Pancreas (tissue), 10 donors: ENCODE results near the gene CDC14A. TPM values are rescaled to one million over a fixed set of nuclear protein-coding genes. Genes with fewer than 3 reads are reported as not detected.
A peak's percentile ranks its signal among the peaks of the same experiment; 100 is the strongest.
"Not testable (repeated sequence)": the region's sequence is repeated elsewhere in the genome, so short reads cannot be mapped to it uniquely, and the experiment has no call there.

ENCODE experiments used
- ATAC-seq, 4 donors: fragments of 200-7000 bp; cut with Tn5 transposase; one replicate each; pipeline versions ENCODE4 v1.8.0 to v1.9.1; 2020; ENCODE audit warnings: mild to moderate bottlenecking in 4 of 4, moderate library complexity in 4 of 4
- DNase-seq, 6 donors: peaks; one replicate each; pipeline ENCODE4 v3.0.0-alpha.2; 2020
- FAIRE-seq: peaks from 2 replicates; lab custom pipeline; 2012; peaks lifted over from hg19 to GRCh38; lab: Jason Lieb, UNC
- H3K27ac ChIP-seq, 4 donors: fragments of 200-600 bp; sonication (generic); 1 replicate in 3 of 4; 2 replicates in 1 of 4; pipeline versions ENCODE4 v1.5.0 to v1.8.0; 2020
- H3K27me3 ChIP-seq, 4 donors: fragments of 200-600 bp; one replicate each; pipeline ENCODE4 v1.8.0; 2021
- H3K36me3 ChIP-seq, 3 donors: fragments of 200-600 bp; sonication (generic) in 1 of 3; one replicate each; pipeline versions ENCODE4 v1.5.0 to v1.8.0; 2020 to 2021
- H3K4me1 ChIP-seq, 3 donors: fragments of 200-600 bp; one replicate each; pipeline ENCODE4 v1.8.0; 2021
- H3K4me3 ChIP-seq, 4 donors: fragments of 200-600 bp; sonication (generic) in 2 of 4; one replicate each; pipeline versions ENCODE4 v1.5.0 to v1.8.0; 2020 to 2021
- H3K9me3 ChIP-seq, 4 donors: fragments of 200-600 bp; one replicate each; pipeline ENCODE4 v1.8.0; 2021
- WGBS, 2 donors: extraction: QIAGEN DNeasy Blood & Tissue Kit; methylation state at CpG; one replicate each; pipeline ENCODE4 v1.1.7; 2013; 5-methylcytosine and 5-hydroxymethylcytosine counted together
- intact Hi-C, 3 donors: fragments of 100-400 bp; cut with DNase I; formaldehyde crosslinking; loops; one replicate each; pipeline versions ENCODE4 v1.11.1 to v1.14.2; 2022
- polyA plus RNA-seq, 2 donors: library from polyadenylated mRNA; stranded (reverse); fragments of 200-250 nt; gene quantifications; one replicate each; pipeline ENCODE4 v1.2.3, GENCODE V29; 2013
- total RNA-seq, 6 donors: library from RNA; stranded (reverse); fragmentation: NEBNext Ultra II Directional in 4 of 6; extraction: Animal tissue kit (Norgen Biotek cat#: 25700) in 4 of 6; gene quantifications; one replicate each; pipeline versions ENCODE4 v1.2.1 to v1.2.4, GENCODE V29; 2021 to 2023
- TF ChIP-seq, protein P1 (sequence below), 4 donors: fragments of 200-600 bp; sonication (generic) in 3 of 4; IDR thresholded peaks; one replicate each; pipeline versions ENCODE4 v1.5.0 to v1.8.0; 2021; ENCODE audit warnings: antibody characterized with exemption in 4 of 4
- donor health status: healthy with polysubstance abuse.
- donor health status: DM: no; HTN: no; CAD: no; lungs with moderate emphysema.
- donor health status: DM: no; HTN: no; CAD: no.
- donor health status: control.
- donor health status: control.
- donor health status: Bipolar disorder and iron deficiency.
- donor health status: DM: yes; HTN: yes; CAD: no.
- donor health status: DM: no; HTN: no; CAD: no.
- donor health status: DM: no; HTN: no; CAD: no.
- donor health status: DM: yes; HTN: yes; CAD: no.

CDC14A gene
- total and polyA plus RNA-seq, 8 donors = 1.4 to 5.2 (median 3.0) TPM

DNA sequence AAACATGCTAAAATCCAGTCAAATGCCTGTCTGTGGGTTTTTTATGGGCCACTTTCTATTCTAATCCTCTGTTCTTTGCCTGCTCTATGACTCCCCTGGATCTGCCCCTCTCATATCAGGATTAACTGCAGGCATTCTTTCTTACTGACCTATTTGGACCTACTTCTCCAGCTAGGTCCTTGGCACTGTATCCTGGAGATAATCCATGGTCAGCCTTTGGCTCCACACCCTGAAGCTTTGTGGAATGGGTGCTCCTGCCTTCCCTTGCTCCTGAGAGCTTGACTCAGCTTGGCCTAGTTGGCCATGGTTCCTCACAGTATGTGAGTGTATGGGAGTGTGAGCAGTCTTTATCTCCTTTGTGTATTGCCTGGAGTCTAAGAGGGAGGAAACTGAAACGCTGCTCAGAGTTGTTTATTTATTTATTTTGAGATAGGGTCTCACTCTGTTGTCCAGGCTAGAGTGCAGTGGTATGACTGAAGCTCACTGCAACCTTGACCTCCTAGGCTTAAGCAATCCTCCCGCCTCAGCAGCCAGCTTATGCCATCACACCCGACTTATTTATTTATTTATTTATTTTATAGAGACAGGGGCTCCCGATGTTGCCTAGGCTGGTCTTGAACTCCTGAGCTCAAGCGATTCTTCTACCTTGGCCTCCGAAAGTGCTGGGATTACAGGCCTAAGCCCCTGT is 28.7 kb upstream of the CDC14A start:
- no peaks in the 10 kb centered on the region for H3K4me1 ChIP-seq
- 83 to 85% methylated on average over 6 of the region's 6 CpGs for WGBS, 2 donors
- H3K27ac ChIP-seq = no peak overlapping the region
- FAIRE-seq (no peak), ATAC-seq (peak; percentile 31 to 58 (median 56)), DNase-seq (peak in 2 of 6 donors; percentile 3 to 17)
- no peak overlapping the region for H3K4me3 ChIP-seq
- no peaks in the 10 kb centered on the region for H3K9me3 ChIP-seq
- TF ChIP-seq, protein P1, sequence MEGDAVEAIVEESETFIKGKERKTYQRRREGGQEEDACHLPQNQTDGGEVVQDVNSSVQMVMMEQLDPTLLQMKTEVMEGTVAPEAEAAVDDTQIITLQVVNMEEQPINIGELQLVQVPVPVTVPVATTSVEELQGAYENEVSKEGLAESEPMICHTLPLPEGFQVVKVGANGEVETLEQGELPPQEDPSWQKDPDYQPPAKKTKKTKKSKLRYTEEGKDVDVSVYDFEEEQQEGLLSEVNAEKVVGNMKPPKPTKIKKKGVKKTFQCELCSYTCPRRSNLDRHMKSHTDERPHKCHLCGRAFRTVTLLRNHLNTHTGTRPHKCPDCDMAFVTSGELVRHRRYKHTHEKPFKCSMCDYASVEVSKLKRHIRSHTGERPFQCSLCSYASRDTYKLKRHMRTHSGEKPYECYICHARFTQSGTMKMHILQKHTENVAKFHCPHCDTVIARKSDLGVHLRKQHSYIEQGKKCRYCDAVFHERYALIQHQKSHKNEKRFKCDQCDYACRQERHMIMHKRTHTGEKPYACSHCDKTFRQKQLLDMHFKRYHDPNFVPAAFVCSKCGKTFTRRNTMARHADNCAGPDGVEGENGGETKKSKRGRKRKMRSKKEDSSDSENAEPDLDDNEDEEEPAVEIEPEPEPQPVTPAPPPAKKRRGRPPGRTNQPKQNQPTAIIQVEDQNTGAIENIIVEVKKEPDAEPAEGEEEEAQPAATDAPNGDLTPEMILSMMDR (IDR thresholded peaks at IDR 0.05) = no peak
- intact Hi-C loops = no loop called here
- H3K27me3 ChIP-seq = no peaks in the 10 kb centered on the region
- no peaks in the 10 kb centered on the region for H3K36me3 ChIP-seq

GRCh38 chr1:100325415-100326324 is 26.6 kb upstream of the CDC14A start:
- 76 to 79% methylated on average over 7 of the region's 7 CpGs for WGBS, 2 donors
- Histone ChIP-seq H3K9me3 (no peaks in the 10 kb centered on the region), H3K27me3 (no peaks in the 10 kb centered on the region), H3K36me3 (no peaks in the 10 kb centered on the region), H3K27ac (no peak overlapping the region), H3K4me3 (no peak overlapping the region), H3K4me1 (no peaks in the 10 kb centered on the region)
- intact Hi-C loops = no loop called here
- FAIRE-seq = no peak
- no peak for DNase-seq
- TF ChIP-seq, protein P1 (IDR thresholded peaks at IDR 0.05) = no peak
- no peak for ATAC-seq

DNA sequence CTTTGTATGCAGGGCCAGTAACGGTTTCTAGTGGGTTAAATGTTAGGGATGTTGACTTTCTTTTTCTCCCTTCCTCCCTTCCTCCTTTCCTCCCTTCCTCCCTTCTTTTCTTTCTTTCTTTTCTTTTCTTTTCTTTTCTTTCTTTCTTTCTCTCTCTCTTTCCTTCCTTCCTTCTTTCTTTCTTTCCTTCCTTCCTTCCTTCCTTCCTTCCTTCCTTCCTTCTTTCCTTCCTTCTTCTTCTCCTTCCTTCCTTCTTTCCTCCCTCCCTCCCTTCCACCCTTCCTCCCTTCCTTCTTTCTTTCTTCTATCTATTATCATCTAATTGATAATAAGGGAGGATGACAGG is 26.0 kb upstream of the CDC14A start:
- DNase-seq, ATAC-seq, H3K4me3 ChIP-seq, H3K4me1 ChIP-seq, H3K36me3 ChIP-seq, H3K27me3 ChIP-seq, H3K27ac ChIP-seq, intact Hi-C loops, FAIRE-seq, H3K9me3 ChIP-seq: not testable (repeated sequence)
- 73 to 88% methylated on average over 1 of the region's 1 CpG for WGBS, 2 donors

- FAIRE-seq (no peak), ATAC-seq (no peak), DNase-seq (no peak)
- H3K27me3 ChIP-seq = no peaks in the 10 kb centered on the region
- intact Hi-C loops = no loop called here
- no peak overlapping the region for H3K27ac ChIP-seq
- H3K9me3 ChIP-seq = no peaks in the 10 kb centered on the region
- no peak overlapping the region for H3K4me3 ChIP-seq
- H3K4me1 ChIP-seq = no peaks in the 10 kb centered on the region
- TF ChIP-seq, protein P1 (IDR thresholded peaks at IDR 0.05) = no peak
- H3K36me3 ChIP-seq = no peaks in the 10 kb centered on the region
- WGBS, 2 donors = 88 to 89% methylated on average over 1 of the region's 1 CpG
Observed at GRCh38 chr1:100328133-100328532, 24.2 kb upstream of the CDC14A start.

GRCh38 chr1:100331146-100331545 is 21.2 kb upstream of the CDC14A start:
- H3K27me3 ChIP-seq, FAIRE-seq, H3K4me1 ChIP-seq, H3K9me3 ChIP-seq, intact Hi-C loops, ATAC-seq, H3K27ac ChIP-seq, H3K36me3 ChIP-seq, H3K4me3 ChIP-seq, DNase-seq: not testable (repeated sequence)
- 42% methylated on average over 2 of the region's 2 CpGs for WGBS, 2 donors
